Activated CD8-positive, alpha-beta memory T cell treated with anti-CD3 and anti-CD28 coated beads for 4 hours (primary cell): ENCODE results near the gene BNIP3.

Source experiments
- DNase-seq, 2 donors: peaks; one replicate each; pipeline ENCODE4 v3.0.0-alpha.2; 2020; ENCODE audit warnings: low read depth in 2 of 2

BNIP3 gene

GRCh38 chr10:131949041-131949862 is 32.5 kb downstream of the BNIP3 start:
- DNase-seq, result no peak

- DNase-seq, result no peak
These were observed 33.2 kb downstream of the BNIP3 start for GRCh38 chr10:131948501-131948900.

GRCh38 chr10:131947631-131948347 is 33.9 kb downstream of the BNIP3 start:
- no peak for DNase-seq

GRCh38 chr10:131946880-131947279 is 34.8 kb downstream of the BNIP3 start:
- no peak for DNase-seq

- no peak for DNase-seq
These were observed 35.4 kb downstream of the BNIP3 start for GRCh38 chr10:131946321-131946751.

GRCh38 chr10:131944976-131945695 is 36.6 kb downstream of the BNIP3 start:
- DNase-seq, result no peak

- no peak for DNase-seq
These were observed 37.3 kb downstream of the BNIP3 start for GRCh38 chr10:131944412-131944811.

- no peak for DNase-seq
These were observed 38.5 kb downstream of the BNIP3 start for GRCh38 chr10:131943021-131943814.

GRCh38 chr10:131942455-131942854 is 39.3 kb downstream of the BNIP3 start:
- no peak for DNase-seq

GRCh38 chr10:131938681-131939080 is 43.0 kb downstream of the BNIP3 start:
- DNase-seq, result no peak

- no peak for DNase-seq
These were observed 43.9 kb downstream of the BNIP3 start for GRCh38 chr10:131937836-131938235.

GRCh38 chr10:131936736-131937135 is 45.0 kb downstream of the BNIP3 start:
- DNase-seq, result no peak

- DNase-seq, result no peak
These were observed 45.4 kb downstream of the BNIP3 start for GRCh38 chr10:131936294-131936693.

GRCh38 chr10:131935260-131935659 is 46.5 kb downstream of the BNIP3 start:
- DNase-seq, result no peak

- no peak for DNase-seq
These were observed 47.0 kb downstream of the BNIP3 start for GRCh38 chr10:131934769-131935168.

- DNase-seq, result no peak
These were observed 48.0 kb downstream of the BNIP3 start for GRCh38 chr10:131933696-131934086.

- DNase-seq, result no peak
These were observed 48.6 kb downstream of the BNIP3 start for GRCh38 chr10:131933016-131933695.

GRCh38 chr10:131931981-131932380 is 49.7 kb downstream of the BNIP3 start:
- DNase-seq, result no peak

GRCh38 chr10:131930586-131931330 is 51.0 kb downstream of the BNIP3 start:
- DNase-seq, result no peak

- no peak for DNase-seq
These were observed 51.6 kb downstream of the BNIP3 start for GRCh38 chr10:131930150-131930549.
